Measurements from ENCODE around the gene USP37.
"Not testable (repeated sequence)": the region's sequence is repeated elsewhere in the genome, so short reads cannot be mapped to it uniquely, and the experiment has no call there.

Gene USP37

GRCh38 chr2:218547511-218547910 lies 20.6 kb downstream of the USP37 start:
- no peak for DNase-seq

- no peak for DNase-seq
Observed at GRCh38 chr2:218546012-218546411, 22.1 kb downstream of the USP37 start.

- no peak for DNase-seq
Observed at GRCh38 chr2:218540015-218540414, 28.1 kb downstream of the USP37 start.

GRCh38 chr2:218536804-218537494 lies 31.2 kb downstream of the USP37 start:
- no peak for DNase-seq

DNA sequence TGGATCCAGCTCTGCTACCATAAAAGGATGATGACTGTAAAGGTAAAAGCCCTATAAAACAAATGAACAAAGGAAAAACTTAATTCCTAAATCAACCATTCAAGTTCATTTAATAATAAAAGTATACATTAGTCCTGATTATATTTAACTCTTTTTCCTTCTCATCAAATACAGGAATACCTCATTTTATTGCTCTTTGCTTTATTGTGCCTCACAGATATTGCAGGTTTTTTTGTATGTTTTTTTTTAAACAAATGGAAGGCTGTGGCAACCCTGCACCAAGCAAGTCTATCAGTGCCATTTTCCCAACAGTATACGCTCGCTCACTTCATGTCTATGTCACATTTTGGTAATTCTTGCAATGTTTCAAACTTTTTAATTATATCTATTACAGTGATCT lies 38.2 kb downstream of the USP37 start:
- DNase-seq: no peak

DNA sequence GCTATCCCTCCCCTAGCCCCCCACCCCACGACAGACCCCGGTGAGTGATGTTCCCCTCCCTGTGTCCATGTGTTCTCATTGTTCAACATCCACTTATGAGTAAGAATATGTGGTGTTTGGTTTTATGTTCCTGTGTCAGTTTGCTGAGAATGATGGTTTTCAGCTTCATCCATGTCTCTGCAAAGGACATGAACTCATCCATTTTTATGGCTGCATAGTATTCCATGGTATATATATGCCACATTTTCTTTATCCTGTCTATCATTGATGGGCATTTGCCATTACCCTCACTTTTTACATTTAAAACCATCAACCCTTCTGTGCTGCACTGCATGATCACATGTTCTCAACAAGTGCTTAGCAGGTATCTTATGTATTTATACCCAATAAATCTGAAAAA lies 39.7 kb downstream of the USP37 start:
- DNase-seq: not testable (repeated sequence)

- no peak for DNase-seq
Observed at GRCh38 chr2:218523651-218524050, 44.5 kb downstream of the USP37 start.

DNA sequence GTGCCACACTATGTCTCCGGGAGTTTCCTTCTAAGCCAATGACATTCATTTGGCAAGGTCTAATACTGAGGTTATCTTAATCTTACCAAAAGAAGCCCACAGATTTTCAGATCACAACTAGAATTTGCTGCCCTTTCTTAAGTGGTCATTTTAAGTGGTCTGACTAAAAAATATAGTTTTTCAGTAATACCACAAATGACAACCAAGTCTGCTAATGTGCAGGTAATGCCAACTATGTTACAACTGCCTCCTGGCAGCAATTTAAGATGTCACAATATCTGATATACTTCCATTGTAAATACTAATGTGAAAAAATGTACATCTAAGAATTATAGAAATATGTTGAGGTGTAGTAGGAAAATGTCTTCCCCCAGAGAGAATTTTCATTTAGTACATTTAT lies 49.3 kb downstream of the USP37 start:
- DNase-seq: no peak

GRCh38 chr2:218517434-218518206 lies 50.5 kb downstream of the USP37 start:
- DNase-seq: no peak

DNA sequence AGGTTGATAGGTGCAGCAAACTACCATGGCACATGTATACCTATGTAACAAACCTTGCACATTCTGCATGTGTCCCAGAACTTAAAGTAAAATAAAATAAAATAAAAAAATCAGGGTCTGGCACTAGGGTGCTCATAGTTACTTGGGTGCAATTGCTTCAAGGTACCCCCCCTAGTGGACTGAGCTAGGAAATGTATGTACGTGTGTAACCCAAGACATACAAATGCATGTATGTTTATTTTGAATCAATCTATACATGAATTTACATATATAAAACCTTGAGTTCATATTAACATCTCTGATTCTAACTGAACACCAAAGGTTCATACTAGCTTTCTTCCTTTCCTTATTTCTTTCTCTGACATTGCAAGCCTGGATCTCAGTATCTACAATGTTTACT lies 51.5 kb downstream of the USP37 start:
- DNase-seq: peak; percentile 34 to 41

DNA sequence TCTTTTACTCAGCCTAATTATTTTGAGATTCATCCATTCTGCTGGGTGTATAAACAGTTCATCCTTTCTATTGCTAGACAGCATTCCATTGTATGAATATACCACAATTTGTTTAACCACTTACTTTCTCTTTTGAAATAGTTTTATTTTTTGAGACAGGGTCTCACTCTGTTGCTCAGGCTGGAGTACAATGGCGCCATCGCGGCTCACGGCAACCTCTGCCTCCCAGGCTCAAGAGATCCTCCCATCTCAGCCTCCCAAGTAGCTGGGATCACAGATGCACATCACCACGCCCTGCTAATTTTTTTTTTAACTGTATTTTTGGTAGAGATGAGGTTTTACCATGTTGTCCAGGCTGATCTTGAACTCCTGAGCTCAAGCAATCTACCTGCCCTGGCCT lies 54.5 kb downstream of the USP37 start:
- no peak for DNase-seq

DNA sequence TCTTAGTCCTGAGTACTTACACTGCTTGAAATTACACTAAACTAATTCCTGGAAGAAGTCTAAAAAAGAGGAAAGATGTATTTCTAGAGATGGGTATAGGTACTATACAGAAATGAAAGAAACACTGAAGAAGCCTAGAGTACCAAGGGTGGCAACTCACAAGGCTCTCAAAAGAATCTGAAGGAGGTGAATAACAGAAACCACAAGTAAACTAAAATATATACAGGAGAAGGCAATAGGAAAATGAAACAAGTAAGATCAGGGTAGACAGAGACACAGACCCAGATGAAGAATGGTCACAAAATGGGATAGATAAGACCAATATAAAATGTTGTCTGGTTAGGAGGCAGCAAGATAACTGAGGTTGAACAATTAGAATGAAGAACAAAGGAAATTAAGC lies 59.9 kb downstream of the USP37 start:
- DNase-seq: no peak

- no peak for DNase-seq
Observed at GRCh38 chr2:218505754-218506371, 62.3 kb downstream of the USP37 start.

DNA sequence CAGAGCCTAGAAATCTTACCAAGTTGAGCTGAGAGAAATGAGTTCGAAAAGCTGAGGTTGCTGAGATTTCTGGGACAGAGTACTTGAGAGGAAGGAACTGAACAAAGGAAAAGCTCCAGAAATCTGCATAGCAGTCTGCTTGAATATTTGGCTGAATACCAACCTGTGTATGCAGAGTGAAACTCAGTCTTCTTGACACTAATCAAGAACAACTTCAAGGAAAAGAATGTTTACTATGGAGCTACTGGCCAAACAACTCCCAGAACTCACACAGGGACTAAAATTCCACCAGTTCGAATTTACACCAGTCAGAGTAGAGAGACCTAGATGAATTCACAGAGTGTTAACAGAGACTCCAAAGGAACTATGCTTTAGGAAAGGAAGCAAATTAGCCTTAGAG lies 66.5 kb downstream of the USP37 start:
- no peak for DNase-seq

DNA sequence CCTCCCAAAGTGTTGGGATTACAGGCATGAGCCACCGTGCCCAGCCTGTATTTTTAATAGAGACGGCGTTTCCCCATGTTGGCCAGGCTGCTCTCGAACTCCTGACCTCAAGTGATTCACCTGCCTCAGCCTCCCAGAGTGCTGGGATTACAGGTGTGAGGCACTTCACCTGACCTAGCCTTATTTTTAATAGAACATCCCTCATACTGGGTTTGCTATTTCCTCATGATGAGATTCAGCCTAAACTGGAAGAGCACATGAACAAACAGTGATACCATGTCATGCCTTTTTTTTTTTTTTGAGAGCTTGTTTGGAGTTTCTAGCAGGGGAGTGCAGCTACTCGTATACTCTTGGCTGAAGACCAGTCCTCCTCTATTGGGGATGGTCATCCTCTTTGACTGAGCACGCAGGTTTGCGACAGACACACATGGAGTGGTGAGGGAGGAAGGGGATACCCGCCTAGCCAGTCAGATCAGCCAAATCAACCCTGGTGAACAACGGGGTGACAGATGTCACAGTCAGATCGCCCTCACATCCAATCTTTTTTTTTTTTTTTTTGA lies 67.6 kb downstream of the USP37 start:
- no peak for DNase-seq

DNA sequence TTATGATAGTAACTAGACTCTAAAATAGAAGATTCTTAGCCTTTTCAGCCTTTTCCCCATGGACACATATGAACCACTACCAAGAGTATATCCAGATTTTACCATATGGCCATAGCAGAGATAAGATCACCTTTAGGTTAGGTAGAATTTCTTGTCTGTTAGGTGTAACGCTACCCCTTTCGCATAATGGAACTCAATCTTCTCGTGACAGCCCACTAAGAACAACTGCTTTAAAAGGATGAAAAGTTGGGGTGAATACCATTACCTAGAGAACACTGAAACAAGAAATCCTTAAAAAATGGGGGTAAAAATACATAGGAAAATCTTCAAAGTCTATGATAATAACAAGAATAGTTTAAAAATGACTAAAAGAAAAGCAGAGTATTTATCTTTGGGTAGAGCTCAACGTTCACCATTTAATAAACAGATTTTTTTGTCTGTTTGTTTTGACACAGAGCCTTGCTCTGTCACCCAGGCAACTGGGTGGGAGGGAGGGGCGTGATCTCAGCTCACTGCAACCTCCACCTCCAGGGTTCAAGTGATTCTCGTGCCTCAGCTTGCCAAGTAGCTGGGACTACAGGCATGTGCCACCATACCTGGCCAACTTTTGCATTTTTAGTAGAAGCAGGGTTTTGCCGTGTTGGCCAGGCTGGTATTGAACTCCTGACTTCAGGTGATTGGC lies 82.0 kb downstream of the USP37 start:
- DNase-seq: no peak

- no peak for DNase-seq
Observed at GRCh38 chr2:218482651-218483050, 85.5 kb downstream of the USP37 start.

- DNase-seq: no peak
Observed at GRCh38 chr2:218479595-218479994, 88.6 kb downstream of the USP37 start.

- DNase-seq: no peak
Observed at GRCh38 chr2:218478544-218478943, 89.6 kb downstream of the USP37 start.

DNA sequence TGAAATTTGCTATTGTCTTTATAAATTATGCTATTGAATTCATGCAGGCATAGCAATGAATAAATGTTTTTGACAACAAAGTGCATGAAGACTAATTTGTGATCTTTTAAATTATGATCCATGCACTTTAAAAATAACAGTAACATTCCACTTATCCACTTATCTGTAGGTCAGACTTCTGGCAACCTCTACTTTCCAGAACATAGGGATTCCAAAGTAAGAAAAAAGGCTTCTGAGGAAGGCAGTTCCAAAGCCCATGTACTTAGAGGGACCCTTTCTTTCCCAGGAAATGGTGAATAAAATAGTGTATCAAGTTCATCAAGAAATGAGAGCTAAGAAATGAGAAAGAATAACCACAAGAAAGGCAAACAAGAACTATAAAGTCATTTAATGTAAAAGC lies 90.9 kb downstream of the USP37 start:
- no peak for DNase-seq

- DNase-seq: no peak
Observed at GRCh38 chr2:218476676-218477075, 91.5 kb downstream of the USP37 start.

DNA sequence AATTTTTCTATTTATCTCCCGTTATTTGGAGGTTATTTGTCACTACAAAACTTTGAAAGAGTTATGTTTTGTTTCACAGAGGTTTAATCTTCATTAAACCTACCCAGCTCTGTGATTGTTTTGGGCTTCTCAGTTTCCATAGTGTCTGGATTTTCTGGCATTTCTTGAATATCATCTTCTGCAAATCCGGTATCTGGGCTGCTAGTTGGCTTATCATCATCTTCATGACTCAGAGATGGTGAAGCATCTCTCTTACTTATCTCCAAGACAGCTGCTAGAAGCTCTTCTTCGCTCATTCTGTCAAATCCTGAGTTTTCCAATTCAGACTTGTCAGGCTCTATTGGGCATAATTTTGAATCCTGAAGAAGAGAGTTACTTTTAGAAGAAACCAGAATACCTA lies 93.6 kb downstream of the USP37 start:
- DNase-seq: no peak

DNA sequence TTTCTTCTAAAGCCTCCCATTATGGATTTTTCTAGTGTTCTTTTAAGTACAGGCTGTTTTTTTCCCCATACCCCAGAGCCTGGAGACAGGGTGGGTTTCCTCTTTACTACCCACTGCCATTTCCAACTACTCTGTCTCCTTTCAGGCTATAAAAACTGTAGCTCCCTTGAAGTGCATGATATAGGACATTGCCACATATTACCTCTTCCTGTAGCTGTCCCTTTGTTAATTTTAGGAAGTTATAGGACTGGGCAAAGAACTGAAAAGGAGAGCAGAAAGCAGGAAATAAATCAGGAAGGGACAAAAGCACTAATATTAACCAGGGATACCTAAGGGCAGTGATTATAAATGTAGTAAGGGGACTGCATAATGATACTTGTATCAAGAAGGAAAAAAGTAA lies 95.2 kb downstream of the USP37 start:
- DNase-seq: peak; percentile 51 to 63
